Subcutaneous adipose tissue (tissue), 4 donors: Measurements from ENCODE around the gene ZSWIM5. TPM values are rescaled to one million over a fixed set of nuclear protein-coding genes. Genes with fewer than 3 reads are reported as not detected.

Source experiments
- CTCF ChIP-seq: fragments of 450-650 bp; IDR thresholded peaks from one replicate; pipeline ENCODE4 v1.5.1; 2016; ENCODE audit warnings: low read depth, mild to moderate bottlenecking, control low read depth, antibody characterized with exemption, moderate library complexity
- total RNA-seq, 4 donors: library from RNA; depleted of rRNA; stranded (reverse); fragments of >200 nt; gene quantifications; one replicate each; pipeline ENCODE4 v1.1.0, GENCODE V29; 2016

Gene ZSWIM5
- total RNA-seq, 4 donors from 2014 or later, result 0.85 to 1.3 (median 1.0) TPM

- no peak for TF ChIP-seq CTCF
Observed at GRCh38 chr1:45026446-45026845, 180.0 kb downstream of the ZSWIM5 start.

GRCh38 chr1:45023663-45024062 lies 182.7 kb downstream of the ZSWIM5 start:
- no peak for TF ChIP-seq CTCF

DNA sequence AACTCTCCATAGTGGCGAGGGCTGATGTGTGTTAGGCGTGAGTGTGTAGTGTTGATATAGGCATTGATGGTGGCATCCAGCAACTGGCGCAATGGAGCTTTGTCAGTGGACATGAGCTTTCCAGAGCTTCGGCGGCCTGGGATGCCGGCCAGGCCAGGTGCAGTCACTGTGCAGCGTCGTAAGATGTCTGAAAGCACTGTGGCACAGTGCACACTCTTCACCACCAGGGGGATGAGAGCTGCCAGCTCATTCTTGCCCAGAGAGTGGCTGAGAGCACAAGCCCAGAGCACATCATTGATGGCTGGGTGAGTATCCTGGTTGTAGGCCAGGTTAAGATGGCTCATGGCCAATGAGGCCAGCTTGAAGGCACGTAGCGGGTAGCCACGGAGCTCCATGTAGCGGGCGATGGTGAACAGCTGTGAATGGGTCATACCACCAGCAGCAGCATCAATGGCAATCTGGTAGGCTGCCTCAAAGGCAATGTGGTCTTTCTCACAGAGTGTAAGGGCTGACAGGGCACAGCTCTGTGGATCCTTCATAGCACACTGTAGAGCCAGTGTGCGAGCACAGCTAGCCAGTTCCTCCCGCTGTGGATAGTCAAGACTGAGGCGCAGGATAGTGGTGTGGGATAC lies 187.7 kb downstream of the ZSWIM5 start:
- TF ChIP-seq CTCF, result no peak

- no peak for TF ChIP-seq CTCF
Observed at GRCh38 chr1:45016767-45017166, 189.6 kb downstream of the ZSWIM5 start.

GRCh38 chr1:45016090-45016697 lies 190.2 kb downstream of the ZSWIM5 start:
- TF ChIP-seq CTCF, result no peak

DNA sequence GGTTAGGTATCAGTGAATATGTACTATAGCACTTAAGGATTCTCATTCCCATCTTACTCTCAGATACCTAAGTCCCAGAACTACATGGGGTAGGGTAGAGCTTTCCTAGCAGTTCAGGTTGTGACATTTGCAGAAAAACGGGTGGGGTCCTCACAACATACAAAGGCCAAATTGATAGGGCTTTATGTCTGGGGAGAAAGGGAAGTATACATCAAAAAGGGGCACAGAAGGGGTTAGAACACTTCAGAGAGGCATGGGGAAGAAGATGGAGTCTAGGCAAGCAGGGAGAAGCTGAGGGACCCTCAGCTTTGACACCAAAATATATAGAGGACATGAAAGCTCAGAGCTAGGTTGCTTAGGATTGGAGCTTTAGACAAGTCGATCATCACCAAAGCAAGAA lies 190.7 kb downstream of the ZSWIM5 start:
- TF ChIP-seq CTCF, result no peak

DNA sequence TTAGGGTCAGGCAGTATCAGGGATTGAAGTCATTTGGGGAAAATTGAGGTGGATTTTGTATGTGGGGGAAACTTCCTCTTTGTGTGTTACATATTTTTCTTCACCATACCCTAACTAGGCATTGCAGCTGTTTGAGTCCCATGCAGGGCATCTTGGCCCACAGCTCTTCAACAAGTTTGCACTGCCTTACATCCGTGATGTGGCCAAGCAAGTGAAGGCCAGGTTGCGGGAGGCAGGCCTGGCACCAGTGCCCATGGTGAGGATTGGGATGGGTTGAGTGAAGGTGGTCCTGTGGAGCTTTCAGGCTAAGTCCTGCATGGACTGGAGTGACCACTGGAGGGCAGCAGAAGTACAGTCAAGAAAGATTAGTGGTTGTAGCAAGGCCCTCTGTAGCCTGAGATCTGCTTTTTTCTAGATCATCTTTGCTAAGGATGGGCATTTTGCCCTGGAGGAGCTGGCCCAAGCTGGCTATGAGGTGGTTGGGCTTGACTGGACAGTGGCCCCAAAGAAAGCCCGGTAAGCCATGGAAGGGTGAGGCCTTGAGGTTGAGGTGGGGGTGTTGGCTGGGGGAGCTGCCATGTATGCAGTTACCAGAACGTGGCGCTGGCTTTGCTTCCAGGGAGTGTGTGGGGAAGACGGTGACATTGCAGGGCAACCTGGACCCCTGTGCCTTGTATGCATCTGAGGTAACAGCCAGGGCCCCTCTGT lies 191.9 kb downstream of the ZSWIM5 start:
- no peak for TF ChIP-seq CTCF
